ENCODE data around the gene WDFY3.

DNA sequence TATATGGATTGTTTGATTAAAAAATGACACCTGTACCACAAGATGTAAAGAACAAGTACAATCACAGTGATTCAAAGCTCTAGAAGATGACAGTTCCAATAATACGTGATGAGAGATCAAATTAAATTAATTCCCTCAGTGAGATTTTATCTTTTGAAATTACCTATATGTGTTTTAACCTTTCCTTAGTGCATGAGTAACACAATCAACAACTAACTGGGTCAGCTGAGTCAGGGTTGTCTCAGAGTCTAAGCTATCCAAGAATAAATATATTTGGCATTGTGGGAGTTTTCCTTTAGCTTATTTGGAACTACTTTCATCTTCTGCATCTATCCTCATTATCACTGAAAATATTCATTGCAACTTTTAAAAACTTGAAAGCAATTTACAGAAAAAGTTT is 162.8 kb downstream of the WDFY3 start:
- TF ChIP-seq, protein P1, sequence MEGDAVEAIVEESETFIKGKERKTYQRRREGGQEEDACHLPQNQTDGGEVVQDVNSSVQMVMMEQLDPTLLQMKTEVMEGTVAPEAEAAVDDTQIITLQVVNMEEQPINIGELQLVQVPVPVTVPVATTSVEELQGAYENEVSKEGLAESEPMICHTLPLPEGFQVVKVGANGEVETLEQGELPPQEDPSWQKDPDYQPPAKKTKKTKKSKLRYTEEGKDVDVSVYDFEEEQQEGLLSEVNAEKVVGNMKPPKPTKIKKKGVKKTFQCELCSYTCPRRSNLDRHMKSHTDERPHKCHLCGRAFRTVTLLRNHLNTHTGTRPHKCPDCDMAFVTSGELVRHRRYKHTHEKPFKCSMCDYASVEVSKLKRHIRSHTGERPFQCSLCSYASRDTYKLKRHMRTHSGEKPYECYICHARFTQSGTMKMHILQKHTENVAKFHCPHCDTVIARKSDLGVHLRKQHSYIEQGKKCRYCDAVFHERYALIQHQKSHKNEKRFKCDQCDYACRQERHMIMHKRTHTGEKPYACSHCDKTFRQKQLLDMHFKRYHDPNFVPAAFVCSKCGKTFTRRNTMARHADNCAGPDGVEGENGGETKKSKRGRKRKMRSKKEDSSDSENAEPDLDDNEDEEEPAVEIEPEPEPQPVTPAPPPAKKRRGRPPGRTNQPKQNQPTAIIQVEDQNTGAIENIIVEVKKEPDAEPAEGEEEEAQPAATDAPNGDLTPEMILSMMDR (conservative IDR thresholded peaks at IDR 0.05; ENCODE audit: low read length), result no peak
- no peak for TF ChIP-seq EZH2phosphoT487 (IDR thresholded peaks at IDR 0.05; ENCODE audit: borderline replicate concordance)
